IMR-90 (cell line): ENCODE results near the gene MYRFL. TPM values are rescaled to one million over a fixed set of nuclear protein-coding genes. Genes with fewer than 3 reads are reported as not detected.
"Not testable (repeated sequence)": the region's sequence is repeated elsewhere in the genome, so short reads cannot be mapped to it uniquely, and the experiment has no call there.

Experiments used
- ATAC-seq: fragments of 200-7000 bp; cut with Tn5 transposase; 2 replicates; pipeline ENCODE4 v1.9.1; 2020; ENCODE audit warnings: low read depth, mild to moderate bottlenecking, moderate library complexity
- BruUV-seq: library from RNA; stranded (reverse); fragments of 400-500 nt; replicated peaks from 2 replicates; lab custom pipeline; 2021; lab: Mats Ljungman, UMichigan
- CTCF ChIA-PET: fragments of 300-600 bp; formaldehyde crosslinking; extraction: SDS; loops from one replicate; lab custom pipeline; 2021; ENCODE audit warnings: antibody characterized with exemption; lab: Yijun Ruan, JAX
- POLR2A ChIA-PET: fragments of 300-600 bp; sonication (Branson Sonifier 250); formaldehyde crosslinking; loops from one replicate; lab custom pipeline; 2022; ENCODE audit warnings: antibody characterized with exemption; ENCODE audit not compliant: unreplicated experiment; lab: Charles Lee
- DNase-seq: peaks from one replicate; pipeline ENCODE4 v3.0.0; 2013
- H2AFZ ChIP-seq: replicated peaks from 2 replicates; pipeline ENCODE3; 2013; ENCODE audit warnings: low read length, mild to moderate bottlenecking; ENCODE audit not compliant: poor library complexity
- H2AK5ac ChIP-seq: 2 replicates; pipeline ENCODE4 v1.6.1; 2013; ENCODE audit warnings: low read depth, low read length, inconsistent platforms
- H2AK9ac ChIP-seq: replicated peaks from 2 replicates; pipeline ENCODE3; 2013; ENCODE audit warnings: mild to moderate bottlenecking, low read depth, low read length, moderate library complexity; ENCODE audit not compliant: poor library complexity
- H2BK120ac ChIP-seq: 2 replicates; pipeline ENCODE4 v1.6.1; 2013; ENCODE audit warnings: low read depth, low read length, inconsistent platforms
- H2BK15ac ChIP-seq: 3 replicates; pipeline ENCODE4 v1.6.1; 2013; ENCODE audit warnings: low read depth, low read length, inconsistent platforms
- H2BK20ac ChIP-seq: 2 replicates; pipeline ENCODE4 v1.6.1; 2013; ENCODE audit warnings: low read depth, mild to moderate bottlenecking, inconsistent platforms, low read length, moderate library complexity
- H2BK5ac ChIP-seq: 2 replicates; pipeline ENCODE4 v1.6.1; 2013; ENCODE audit warnings: mild to moderate bottlenecking, low read depth, low read length, inconsistent platforms; ENCODE audit not compliant: poor library complexity, severe bottlenecking
- H3K14ac ChIP-seq: replicated peaks from 2 replicates; pipeline ENCODE4 v1.6.1; 2013; ENCODE audit warnings: low read depth, low read length, inconsistent platforms
- H3K18ac ChIP-seq: 2 replicates; pipeline ENCODE4 v1.6.1; 2013; ENCODE audit warnings: low read depth, low read length, control low read depth
- H3K23ac ChIP-seq: 2 replicates; pipeline ENCODE4 v1.6.1; 2013; ENCODE audit warnings: low read depth, low read length, inconsistent platforms
- H3K27ac ChIP-seq: 2 replicates; pipeline ENCODE4 v1.5.1; 2013; ENCODE audit warnings: mild to moderate bottlenecking, control low read depth, low read length; ENCODE audit not compliant: insufficient read depth
- H3K27me3 ChIP-seq: 2 replicates; pipeline ENCODE4 v1.6.1; 2013; ENCODE audit warnings: low read length; ENCODE audit not compliant: control insufficient read depth, insufficient read depth
- H3K36me3 ChIP-seq: 2 replicates; pipeline ENCODE4 v1.6.1; 2013; ENCODE audit warnings: low read length, mixed read lengths; ENCODE audit not compliant: control insufficient read depth, insufficient read depth
- H3K4ac ChIP-seq: 2 replicates; pipeline ENCODE4 v1.6.1; 2013; ENCODE audit warnings: low read depth, low read length, inconsistent platforms
- H3K4me1 ChIP-seq: 2 replicates; pipeline ENCODE4 v1.6.1; 2013; ENCODE audit warnings: low read length, mixed read lengths; ENCODE audit not compliant: control insufficient read depth, insufficient read depth
- H3K4me2 ChIP-seq: 2 replicates; pipeline ENCODE4 v1.6.1; 2013; ENCODE audit warnings: low read depth, mild to moderate bottlenecking, control low read depth, low read length, moderate library complexity
- H3K4me3 ChIP-seq: 2 replicates; pipeline ENCODE4 v1.5.1; 2013; ENCODE audit warnings: low read depth, mild to moderate bottlenecking, control low read depth, low read length, moderate library complexity; ENCODE audit not compliant: insufficient read depth
- H3K56ac ChIP-seq: 2 replicates; pipeline ENCODE4 v1.6.1; 2013; ENCODE audit warnings: low read length, inconsistent platforms; ENCODE audit not compliant: insufficient read depth; ENCODE audit errors: extremely low read depth
- H3K79me1 ChIP-seq, 2 experiments: 2 replicates each; pipeline ENCODE4 v1.6.1; 2013; ENCODE audit warnings: low read length in 2 of 2, inconsistent platforms in 1 of 2, low read depth in 1 of 2
- H3K9ac ChIP-seq: 2 replicates; pipeline ENCODE4 v1.6.1; 2013; ENCODE audit warnings: low read depth, low read length, control low read depth
- H3K9me1 ChIP-seq: 2 replicates; pipeline ENCODE4 v1.6.1; 2013; ENCODE audit warnings: low read length, inconsistent platforms; ENCODE audit not compliant: insufficient read depth
- H3K9me3 ChIP-seq: 2 replicates; pipeline ENCODE4 v1.6.1; 2013; ENCODE audit warnings: low read length; ENCODE audit not compliant: control insufficient read depth, insufficient read depth
- H4K20me1 ChIP-seq: 2 replicates; pipeline ENCODE4 v1.6.1; 2013; ENCODE audit warnings: low read length, inconsistent platforms; ENCODE audit not compliant: insufficient read depth
- H4K5ac ChIP-seq: 2 replicates; pipeline ENCODE4 v1.6.1; 2013; ENCODE audit warnings: mild to moderate bottlenecking, low read depth, low read length, control low read depth
- H4K8ac ChIP-seq, 2 experiments: 2 replicates each; pipeline ENCODE4 v1.6.1; 2013; ENCODE audit warnings: low read depth in 2 of 2, low read length in 2 of 2, control low read depth in 1 of 2, inconsistent platforms in 1 of 2
- H4K91ac ChIP-seq: 2 replicates; pipeline ENCODE4 v1.6.1; 2013; ENCODE audit warnings: low read depth, low read length, inconsistent platforms; ENCODE audit not compliant: insufficient read depth
- CEBPB ChIP-seq: IDR thresholded peaks from 2 replicates; pipeline ENCODE4 v1.6.1; 2012; ENCODE audit warnings: low read depth, low read length, improper control_type of control experiment
- CHD1 ChIP-seq: IDR thresholded peaks from 2 replicates; pipeline ENCODE4 v1.6.1; 2012; ENCODE audit warnings: low read depth, low read length, improper control_type of control experiment
- MAFK ChIP-seq: IDR thresholded peaks from 2 replicates; pipeline ENCODE4 v1.6.1; 2012; ENCODE audit warnings: low read depth, low read length, improper control_type of control experiment
- MAZ ChIP-seq: IDR thresholded peaks from 2 replicates; pipeline ENCODE4 v1.6.1; 2012; ENCODE audit warnings: low read depth, mild to moderate bottlenecking, low read length, improper control_type of control experiment, moderate library complexity, borderline replicate concordance
- NFE2L2 ChIP-seq: fragments of 150-350 bp; IDR thresholded peaks from 2 replicates; pipeline ENCODE4 v1.6.1; 2016; ENCODE audit warnings: low read depth, mild to moderate bottlenecking, low read length
- POLR2A ChIP-seq: IDR thresholded peaks from 2 replicates; pipeline ENCODE4 v1.6.1; 2012; ENCODE audit warnings: mild to moderate bottlenecking, low read depth, low read length
- RAD21 ChIP-seq: IDR thresholded peaks from 2 replicates; pipeline ENCODE4 v1.6.1; 2012; ENCODE audit warnings: low read length, improper control_type of control experiment
- WGBS, 2 experiments: methylation state at CpG; one replicate each; pipeline versions ENCODE4 v1.1.5 to v1.1.7; 2013; ENCODE audit warnings: missing lambda C conversion rate in 2 of 2; ENCODE audit not compliant: insufficient read length in 1 of 2; ENCODE audit errors: extremely low coverage in 2 of 2; 5-methylcytosine and 5-hydroxymethylcytosine counted together
- dilution Hi-C: fragments of 300-500 bp; cut with HindIII; formaldehyde crosslinking; loops from one replicate; pipeline ENCODE4 v1.14.3; 2018; ENCODE audit warnings: low sequenced_read_pairs; ENCODE audit not compliant: unreplicated experiment
- in situ Hi-C: fragments of 300-500 bp; cut with MboI; formaldehyde crosslinking; loops from 3 replicates; pipeline ENCODE4 v1.14.3; 2019; ENCODE audit warnings: low sequenced_read_pairs, inconsistent platforms, mixed read lengths
- intact Hi-C: fragments of 100-400 bp; cut with micrococcal nuclease; formaldehyde crosslinking; loops from 2 replicates; pipeline ENCODE4 v1.10.0; 2022
- polyA plus RNA-seq, 3 experiments: library from polyadenylated mRNA; depleted of rRNA; stranded (reverse); fragments of >200 nt; gene quantifications; 2 replicates each; pipeline ENCODE4 v1.2.3, GENCODE V29; 2012; ENCODE audit warnings: low replicate concordance in 1 of 3
- total RNA-seq: library from RNA; depleted of rRNA; stranded (reverse); fragments of >200 nt; gene quantifications from 2 replicates; pipeline ENCODE4 v1.2.3, GENCODE V29; 2012
- TF ChIP-seq, protein P1 (sequence below): fragments of 150-350 bp; IDR thresholded peaks from 2 replicates; pipeline ENCODE4 v1.6.1; 2017; ENCODE audit warnings: mild to moderate bottlenecking, antibody characterized with exemption, low read length, low read depth

Gene MYRFL
- total and polyA plus RNA-seq, 2 of the 4 experiments (the other 2 are of a cell fraction) = not detected

DNA sequence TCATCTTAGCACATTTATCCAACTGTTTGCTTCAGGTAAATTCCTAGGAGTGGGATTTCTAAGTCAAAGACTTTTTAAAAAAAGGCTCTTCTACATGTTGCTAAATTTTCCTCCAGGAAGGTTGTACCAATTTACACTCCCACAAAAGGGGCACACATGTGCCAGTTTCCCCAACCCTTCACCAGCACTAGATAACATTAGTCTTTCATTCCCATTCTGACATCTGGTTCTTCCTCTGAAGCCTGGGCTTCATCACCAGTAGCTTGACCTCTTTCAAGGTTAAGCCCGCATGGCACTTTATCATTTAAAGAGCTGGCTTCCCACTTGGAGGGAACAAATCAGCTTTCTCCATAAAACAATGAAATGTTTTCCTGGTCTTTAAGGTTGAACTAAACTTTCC lies 168.4 kb downstream of the MYRFL start:
- ATAC-seq = no peak

GRCh38 chr12:69994086-69994485 lies 169.1 kb downstream of the MYRFL start:
- BruUV-seq, H3K14ac ChIP-seq, H2AK5ac ChIP-seq, H4K8ac ChIP-seq, H2BK120ac ChIP-seq, H2AK9ac ChIP-seq, dilution Hi-C loops, H3K23ac ChIP-seq, H3K36me3 ChIP-seq, H3K9me1 ChIP-seq, H3K4me3 ChIP-seq, H2BK15ac ChIP-seq, POLR2A ChIA-PET, H3K9ac ChIP-seq, H3K4ac ChIP-seq, H4K5ac ChIP-seq, H3K4me1 ChIP-seq, H4K20me1 ChIP-seq, H2AFZ ChIP-seq, DNase-seq, H3K18ac ChIP-seq, H3K79me1 ChIP-seq, H3K27ac ChIP-seq, CTCF ChIA-PET, H3K9me3 ChIP-seq, H3K27me3 ChIP-seq, H2BK5ac ChIP-seq, H3K56ac ChIP-seq, H4K91ac ChIP-seq, H3K4me2 ChIP-seq, H2BK20ac ChIP-seq, in situ Hi-C loops, intact Hi-C loops, ATAC-seq: not testable (repeated sequence)
- WGBS, 2 experiments = 86% methylated on average over 1 of the region's 7 CpGs; no CpG with 5 or more reads in 1 of the 2 experiments

More for the DNA sequence above, 168.4 kb downstream of the MYRFL start:
- no peak overlapping the region for H2BK120ac ChIP-seq
- H4K20me1 ChIP-seq = no peaks in the 10 kb centered on the region
- WGBS, 2 experiments = no CpG with 5 or more reads among the region's 1 CpG
- no peak overlapping the region for H4K91ac ChIP-seq
- DNase-seq = no peak
- no TSS peak for BruUV-seq
- H3K9me1 ChIP-seq = 0 out of 2 replicates have a peak, but pooled peaks cover 4% of the 10 kb centered on the region
- H3K23ac ChIP-seq = no peak overlapping the region
- no peaks in the 10 kb centered on the region for H3K36me3 ChIP-seq
- no peak overlapping the region for H3K18ac ChIP-seq
- H4K5ac ChIP-seq = no peak overlapping the region
- TF ChIP-seq, protein P1, sequence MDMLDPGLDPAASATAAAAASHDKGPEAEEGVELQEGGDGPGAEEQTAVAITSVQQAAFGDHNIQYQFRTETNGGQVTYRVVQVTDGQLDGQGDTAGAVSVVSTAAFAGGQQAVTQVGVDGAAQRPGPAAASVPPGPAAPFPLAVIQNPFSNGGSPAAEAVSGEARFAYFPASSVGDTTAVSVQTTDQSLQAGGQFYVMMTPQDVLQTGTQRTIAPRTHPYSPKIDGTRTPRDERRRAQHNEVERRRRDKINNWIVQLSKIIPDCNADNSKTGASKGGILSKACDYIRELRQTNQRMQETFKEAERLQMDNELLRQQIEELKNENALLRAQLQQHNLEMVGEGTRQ = no peak
- no peak for TF ChIP-seq NFE2L2
- TF ChIP-seq MAFK = no peak
- no peak for TF ChIP-seq CHD1
- no peak for TF ChIP-seq CEBPB
- no peak for TF ChIP-seq POLR2A
- no peak for TF ChIP-seq RAD21
- TF ChIP-seq MAZ = no peak
- H2AK5ac ChIP-seq = no peak overlapping the region
- H2BK15ac ChIP-seq = no peak overlapping the region
- no peaks in the 10 kb centered on the region for H3K79me1 ChIP-seq
- no peaks in the 10 kb centered on the region for H3K9me3 ChIP-seq
- no peak overlapping the region for H2BK5ac ChIP-seq
- dilution Hi-C loops (no loop called here), intact Hi-C loops (no loop called here), in situ Hi-C loops (no loop called here)
- H3K4me1 ChIP-seq = peaks cover 6% of the 10 kb centered on the region
- H3K9ac ChIP-seq = no peak overlapping the region
- H2AFZ ChIP-seq = no peak overlapping the region
- no peak overlapping the region for H3K14ac ChIP-seq
- no peak overlapping the region for H4K8ac ChIP-seq
- no peak overlapping the region for H3K56ac ChIP-seq
- no peak overlapping the region for H3K4me2 ChIP-seq
- no peak overlapping the region for H2BK20ac ChIP-seq
- ChIA-PET POLR2A (no interaction called here), CTCF (interaction anchor here (0.7 kb wide), 1 partner anchor 113 kb away, joined by 3 read pairs; no protein-coding TSS in a partner anchor)
- no peak overlapping the region for H2AK9ac ChIP-seq
- H3K27ac ChIP-seq = no peak overlapping the region
- no peak overlapping the region for H3K4me3 ChIP-seq
- H3K4ac ChIP-seq = no peak overlapping the region
- no peaks in the 10 kb centered on the region for H3K27me3 ChIP-seq
